Measurements from ENCODE around the gene TTC23. TPM values are rescaled to one million over a fixed set of nuclear protein-coding genes. Genes with fewer than 3 reads are reported as not detected.
"Not testable (repeated sequence)": the region's sequence is repeated elsewhere in the genome, so short reads cannot be mapped to it uniquely, and the experiment has no call there.

TTC23 gene
- total RNA-seq, 1 donor from 2014 or later: 32.3 TPM

DNA sequence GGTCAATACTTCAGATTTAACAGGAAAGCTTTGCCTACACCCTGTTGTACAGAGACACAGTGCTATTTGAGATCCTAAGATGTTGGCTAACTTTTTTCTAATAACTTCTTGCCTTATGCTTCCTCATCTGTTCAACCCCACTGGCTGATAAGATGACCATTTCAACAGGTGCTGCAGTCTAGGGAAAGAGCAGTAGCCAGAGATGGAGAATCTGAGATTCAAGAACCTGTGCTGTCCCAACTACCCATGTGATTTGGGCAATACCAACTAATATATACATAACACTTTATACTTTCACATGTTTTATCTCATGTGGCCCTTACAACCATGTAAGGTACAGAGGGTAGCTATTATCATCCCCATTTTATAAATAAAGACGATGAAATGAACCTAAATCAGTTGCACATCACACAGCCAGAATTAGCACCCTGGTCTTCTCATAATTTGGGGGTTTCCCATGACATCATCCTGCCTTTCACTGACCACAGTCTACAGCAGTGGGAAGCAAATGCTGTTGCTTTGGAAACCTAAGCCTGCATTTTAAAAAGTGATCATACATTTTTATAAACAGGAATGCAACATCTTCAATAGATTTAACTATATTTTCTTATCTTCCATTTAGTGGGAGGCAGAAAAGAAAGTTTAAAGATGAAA lies 9.7 kb downstream of the TTC23 start:
- no peak overlapping the region for H3K4me3 Mint-ChIP-seq
- H3K27me3 Mint-ChIP-seq (ENCODE audit: low read depth): no peaks in the 10 kb centered on the region
- TF ChIP-seq, protein P1, sequence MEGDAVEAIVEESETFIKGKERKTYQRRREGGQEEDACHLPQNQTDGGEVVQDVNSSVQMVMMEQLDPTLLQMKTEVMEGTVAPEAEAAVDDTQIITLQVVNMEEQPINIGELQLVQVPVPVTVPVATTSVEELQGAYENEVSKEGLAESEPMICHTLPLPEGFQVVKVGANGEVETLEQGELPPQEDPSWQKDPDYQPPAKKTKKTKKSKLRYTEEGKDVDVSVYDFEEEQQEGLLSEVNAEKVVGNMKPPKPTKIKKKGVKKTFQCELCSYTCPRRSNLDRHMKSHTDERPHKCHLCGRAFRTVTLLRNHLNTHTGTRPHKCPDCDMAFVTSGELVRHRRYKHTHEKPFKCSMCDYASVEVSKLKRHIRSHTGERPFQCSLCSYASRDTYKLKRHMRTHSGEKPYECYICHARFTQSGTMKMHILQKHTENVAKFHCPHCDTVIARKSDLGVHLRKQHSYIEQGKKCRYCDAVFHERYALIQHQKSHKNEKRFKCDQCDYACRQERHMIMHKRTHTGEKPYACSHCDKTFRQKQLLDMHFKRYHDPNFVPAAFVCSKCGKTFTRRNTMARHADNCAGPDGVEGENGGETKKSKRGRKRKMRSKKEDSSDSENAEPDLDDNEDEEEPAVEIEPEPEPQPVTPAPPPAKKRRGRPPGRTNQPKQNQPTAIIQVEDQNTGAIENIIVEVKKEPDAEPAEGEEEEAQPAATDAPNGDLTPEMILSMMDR (IDR thresholded peaks at IDR 0.05; ENCODE audit: unreplicated experiment): no peak
- H3K36me3 Mint-ChIP-seq: peaks cover 16% of the 10 kb centered on the region
- H3K27ac Mint-ChIP-seq: no peak overlapping the region
- no peak for DNase-seq (ENCODE audit: low spot score in 2 of 2, unreplicated experiment in 2 of 2)
- peaks cover 4% of the 10 kb centered on the region for H3K9me3 Mint-ChIP-seq
- no peaks in the 10 kb centered on the region for H3K4me1 Mint-ChIP-seq

DNA sequence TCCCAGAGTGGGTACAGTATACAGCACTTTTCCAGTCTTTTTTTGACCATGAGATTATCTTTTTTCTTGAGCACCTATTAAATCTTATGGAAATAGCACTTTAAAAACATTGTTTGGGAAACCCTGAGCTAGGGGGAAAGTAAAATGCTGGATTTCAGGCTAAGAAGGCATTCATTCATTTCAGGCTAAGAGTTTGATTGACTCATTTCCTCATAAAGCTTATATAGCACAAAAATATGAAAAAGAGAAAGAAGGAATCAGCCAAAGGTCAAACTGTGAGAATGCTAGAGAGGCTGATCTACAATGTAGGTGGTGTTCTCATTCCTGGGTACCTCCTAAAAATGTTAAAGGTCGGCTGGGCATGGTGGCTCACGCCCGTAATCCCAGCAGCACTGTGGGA lies 10.5 kb downstream of the TTC23 start:
- TF ChIP-seq, protein P1 (IDR thresholded peaks at IDR 0.05; ENCODE audit: unreplicated experiment): no peak
- Mint-ChIP-seq H3K9me3 (peaks cover 4% of the 10 kb centered on the region), H3K4me1 (no peaks in the 10 kb centered on the region), H3K27me3 (ENCODE audit: low read depth) (no peaks in the 10 kb centered on the region), H3K4me3 (no peak overlapping the region), H3K27ac (no peak overlapping the region), H3K36me3 (peaks cover 18% of the 10 kb centered on the region)
- DNase-seq (ENCODE audit: low spot score in 2 of 2, unreplicated experiment in 2 of 2): no peak

DNA sequence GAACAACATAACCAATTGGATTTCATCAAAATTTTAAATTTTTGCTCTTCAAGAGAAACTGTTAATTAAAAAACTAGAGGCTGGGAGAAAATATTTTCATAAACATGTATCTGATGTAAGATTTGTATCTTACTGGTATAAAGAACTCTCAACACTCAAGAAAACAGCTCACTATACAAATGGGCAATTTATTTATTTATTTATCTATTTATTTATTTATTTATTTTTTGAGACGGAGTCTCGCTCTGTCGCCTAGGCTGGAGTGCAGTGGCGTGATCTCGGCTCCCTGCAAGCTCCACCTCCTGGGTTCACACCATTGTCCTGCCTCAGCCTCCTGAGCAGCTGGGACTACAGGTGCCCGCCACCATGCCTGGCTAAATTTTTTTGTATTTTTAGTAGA lies 15.2 kb downstream of the TTC23 start:
- Mint-ChIP-seq H3K36me3 (peaks cover 28% of the 10 kb centered on the region), H3K9me3 (peaks cover 13% of the 10 kb centered on the region)
- H3K4me1 Mint-ChIP-seq; DNase-seq (ENCODE audit: low spot score in 2 of 2, unreplicated experiment in 2 of 2); H3K4me3 Mint-ChIP-seq; H3K27me3 Mint-ChIP-seq (ENCODE audit: low read depth); H3K27ac Mint-ChIP-seq: not testable (repeated sequence)

DNA sequence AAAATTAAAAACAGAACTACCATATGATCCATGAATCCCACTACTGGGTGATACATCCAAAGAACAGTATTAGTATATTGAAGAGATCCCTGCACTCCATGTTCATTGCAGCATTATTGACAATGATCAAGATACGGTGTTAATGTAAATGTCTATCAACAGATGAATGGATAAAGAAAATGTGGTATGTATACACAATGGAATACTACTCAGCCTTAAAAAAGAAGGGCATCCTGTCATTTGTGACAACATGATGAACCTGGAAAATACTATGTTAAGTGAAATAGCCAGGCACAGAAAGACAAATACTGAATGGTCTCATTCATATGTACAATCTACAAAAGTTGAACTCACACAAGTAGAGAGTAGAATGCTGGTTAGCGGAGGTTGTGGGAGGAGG lies 16.6 kb downstream of the TTC23 start:
- TF ChIP-seq, protein P1 (IDR thresholded peaks at IDR 0.05; ENCODE audit: unreplicated experiment): no peak
- no peaks in the 10 kb centered on the region for H3K27me3 Mint-ChIP-seq (ENCODE audit: low read depth)
- H3K36me3 Mint-ChIP-seq: peaks cover 29% of the 10 kb centered on the region
- H3K9me3 Mint-ChIP-seq: peaks cover 13% of the 10 kb centered on the region
- DNase-seq (ENCODE audit: low spot score in 2 of 2, unreplicated experiment in 2 of 2): no peak
- no peaks in the 10 kb centered on the region for H3K4me1 Mint-ChIP-seq
- H3K27ac Mint-ChIP-seq: no peak overlapping the region
- no peak overlapping the region for H3K4me3 Mint-ChIP-seq

DNA sequence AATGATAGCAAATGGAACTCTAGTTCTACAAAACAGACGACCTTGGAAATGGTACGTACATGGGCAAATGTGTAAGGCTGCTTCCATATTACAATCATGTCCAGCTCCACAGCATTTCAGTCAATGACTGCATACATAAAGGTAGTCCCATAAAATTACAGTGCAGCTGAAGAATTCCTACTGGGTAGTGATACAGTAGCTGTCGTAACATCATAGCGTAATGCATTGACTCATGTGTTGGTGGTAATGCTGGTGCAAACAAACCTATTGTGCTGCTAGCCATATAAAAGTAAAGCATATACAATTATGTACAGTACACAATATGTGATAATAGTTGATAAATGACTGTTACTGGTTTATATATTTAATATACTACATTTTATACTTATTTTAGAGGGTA lies 18.5 kb downstream of the TTC23 start:
- H3K4me1 Mint-ChIP-seq: no peaks in the 10 kb centered on the region
- TF ChIP-seq, protein P1 (IDR thresholded peaks at IDR 0.05; ENCODE audit: unreplicated experiment): no peak
- DNase-seq (ENCODE audit: low spot score in 2 of 2, unreplicated experiment in 2 of 2): no peak
- H3K9me3 Mint-ChIP-seq: peaks cover 9% of the 10 kb centered on the region
- H3K27me3 Mint-ChIP-seq (ENCODE audit: low read depth): no peaks in the 10 kb centered on the region
- no peak overlapping the region for H3K27ac Mint-ChIP-seq
- H3K36me3 Mint-ChIP-seq: peaks cover 28% of the 10 kb centered on the region
- no peak overlapping the region for H3K4me3 Mint-ChIP-seq

DNA sequence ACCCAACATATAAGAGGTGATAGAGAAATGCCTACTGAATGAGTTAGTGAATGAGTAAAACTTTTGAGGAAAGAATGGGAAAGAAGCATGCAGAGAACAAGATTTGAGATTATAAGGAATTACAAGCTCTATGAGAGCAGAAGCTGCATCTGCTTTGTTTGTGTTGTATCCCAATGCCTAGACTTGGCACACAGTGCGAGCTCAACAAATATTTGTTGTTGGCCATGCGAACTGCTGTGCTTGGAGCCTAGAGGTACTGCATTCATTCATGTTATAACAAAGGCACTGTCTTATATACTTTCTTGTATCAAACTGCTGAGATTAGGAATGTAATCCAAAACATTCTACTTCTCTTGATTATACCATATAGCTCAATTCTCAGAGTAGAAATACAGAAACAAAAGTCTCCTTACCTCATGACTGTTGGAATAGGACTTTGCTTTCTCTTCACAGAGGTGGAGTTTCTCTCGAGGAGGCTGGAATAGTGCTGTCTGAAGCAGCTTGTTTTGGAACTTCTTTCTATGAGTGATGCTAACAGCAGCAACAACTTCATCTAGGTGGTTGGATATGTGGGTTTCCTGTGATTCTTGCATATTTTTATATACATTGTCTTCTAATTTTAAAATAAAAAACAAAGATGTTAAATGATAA lies 21.1 kb downstream of the TTC23 start:
- Mint-ChIP-seq H3K27ac (no peak overlapping the region), H3K4me1 (no peaks in the 10 kb centered on the region), H3K36me3 (peaks cover 36% of the 10 kb centered on the region), H3K4me3 (no peak overlapping the region), H3K27me3 (ENCODE audit: low read depth) (no peaks in the 10 kb centered on the region), H3K9me3 (peaks cover 9% of the 10 kb centered on the region)
- TF ChIP-seq, protein P1 (IDR thresholded peaks at IDR 0.05; ENCODE audit: unreplicated experiment): no peak
- DNase-seq (ENCODE audit: low spot score in 2 of 2, unreplicated experiment in 2 of 2): no peak

All from mesothelial cell of epicardium (in vitro differentiated cells).